Mesodermal cell (in vitro differentiated cells): ENCODE data around the gene EZH2.

ENCODE experiments used
- H3K27ac ChIP-seq: 2 replicates; pipeline ENCODE4 v1.7.0; 2013; ENCODE audit warnings: mild to moderate bottlenecking, low read depth, low read length, moderate library complexity; ENCODE audit not compliant: severe bottlenecking
- H3K36me3 ChIP-seq: 2 replicates; pipeline ENCODE4 v1.7.1; 2013; ENCODE audit warnings: mild to moderate bottlenecking, low read length, moderate library complexity; ENCODE audit not compliant: control insufficient read depth, insufficient read depth
- H3K4me1 ChIP-seq: one replicate; pipeline ENCODE4 v1.7.1; 2013; ENCODE audit warnings: mild to moderate bottlenecking, low read length; ENCODE audit not compliant: insufficient read depth, control insufficient read depth, poor library complexity, severe bottlenecking
- H3K4me3 ChIP-seq: 2 replicates; pipeline ENCODE4 v1.7.0; 2013; ENCODE audit warnings: low read length, control low read depth, mild to moderate bottlenecking; ENCODE audit not compliant: insufficient read depth, poor library complexity, severe bottlenecking; ENCODE audit errors: extremely low read depth
- H3K9me3 ChIP-seq: 2 replicates; pipeline ENCODE4 v1.7.1; 2013; ENCODE audit warnings: mild to moderate bottlenecking, low read length, moderate library complexity; ENCODE audit not compliant: control insufficient read depth
- WGBS, 2 experiments: methylation state at CpG; one replicate each; pipeline ENCODE4 v1.1.5; 2013; ENCODE audit warnings: missing lambda C conversion rate in 2 of 2; ENCODE audit not compliant: insufficient coverage in 2 of 2; 5-methylcytosine and 5-hydroxymethylcytosine counted together

EZH2 gene

GRCh38 chr7:148858489-148858888 lies 25.6 kb downstream of the EZH2 start:
- no peak overlapping the region for H3K4me3 ChIP-seq
- H3K36me3 ChIP-seq = no peaks in the 10 kb centered on the region
- peaks cover under 1% of the 10 kb centered on the region for H3K4me1 ChIP-seq
- H3K9me3 ChIP-seq = no peaks in the 10 kb centered on the region
- H3K27ac ChIP-seq = no peak overlapping the region
- 75 to 89% methylated on average over 1 of the region's 2 CpGs for WGBS, 2 experiments

GRCh38 chr7:148856891-148857290 lies 27.2 kb downstream of the EZH2 start:
- WGBS, 2 experiments = 83% methylated on average over 1 of the region's 5 CpGs; no CpG with 5 or more reads in 1 of the 2 experiments
- no peak overlapping the region for H3K27ac ChIP-seq
- no peak overlapping the region for H3K4me3 ChIP-seq
- H3K36me3 ChIP-seq = no peaks in the 10 kb centered on the region
- H3K4me1 ChIP-seq = no peaks in the 10 kb centered on the region
- H3K9me3 ChIP-seq = no peaks in the 10 kb centered on the region

- WGBS, 2 experiments = 100% methylated on average over 1 of the region's 2 CpGs; no CpG with 5 or more reads in 1 of the 2 experiments
- Histone ChIP-seq H3K4me1 (no peaks in the 10 kb centered on the region), H3K9me3 (no peaks in the 10 kb centered on the region), H3K36me3 (no peaks in the 10 kb centered on the region), H3K27ac (no peak overlapping the region), H3K4me3 (no peak overlapping the region)
Observed at GRCh38 chr7:148856578-148856881, 27.6 kb downstream of the EZH2 start.

- H3K36me3 ChIP-seq = no peaks in the 10 kb centered on the region
- H3K9me3 ChIP-seq = no peaks in the 10 kb centered on the region
- no peak overlapping the region for H3K27ac ChIP-seq
- H3K4me3 ChIP-seq = no peak overlapping the region
- no peaks in the 10 kb centered on the region for H3K4me1 ChIP-seq
- WGBS, 2 experiments = 89% methylated on average over 1 of the region's 1 CpG; no CpG with 5 or more reads in 1 of the 2 experiments
Observed at GRCh38 chr7:148854983-148855382, 29.1 kb downstream of the EZH2 start.

- Histone ChIP-seq H3K9me3 (no peaks in the 10 kb centered on the region), H3K4me3 (no peak overlapping the region), H3K36me3 (no peaks in the 10 kb centered on the region), H3K4me1 (peaks cover 16% of the 10 kb centered on the region), H3K27ac (no peak overlapping the region)
- WGBS, 2 experiments = 80 to 100% methylated on average over 1 of the region's 1 CpG
Observed at GRCh38 chr7:148852272-148852671, 31.8 kb downstream of the EZH2 start.

GRCh38 chr7:148850564-148850963 lies 33.5 kb downstream of the EZH2 start:
- Histone ChIP-seq H3K9me3 (no peaks in the 10 kb centered on the region), H3K27ac (no peak overlapping the region), H3K4me3 (no peak overlapping the region), H3K36me3 (no peaks in the 10 kb centered on the region), H3K4me1 (peaks cover 16% of the 10 kb centered on the region)
- no CpG with 5 or more reads among the region's 5 CpGs for WGBS, 2 experiments

GRCh38 chr7:148849393-148850098 lies 34.5 kb downstream of the EZH2 start:
- Histone ChIP-seq H3K4me3 (no peak overlapping the region), H3K4me1 (peaks cover 16% of the 10 kb centered on the region), H3K36me3 (peaks cover 3% of the 10 kb centered on the region), H3K27ac (no peak overlapping the region), H3K9me3 (no peaks in the 10 kb centered on the region)
- WGBS, 2 experiments = 93 to 94% methylated on average over 5 of the region's 7 CpGs

- Histone ChIP-seq H3K9me3 (no peaks in the 10 kb centered on the region), H3K4me1 (peaks cover 16% of the 10 kb centered on the region), H3K36me3 (peaks cover 7% of the 10 kb centered on the region), H3K27ac (no peak overlapping the region), H3K4me3 (no peak overlapping the region)
- 71 to 84% methylated on average over 6 to 7 of the region's 9 CpGs for WGBS, 2 experiments
Observed at GRCh38 chr7:148847815-148848734, 36.0 kb downstream of the EZH2 start.

- Histone ChIP-seq H3K27ac (no peak overlapping the region), H3K36me3 (peaks cover 37% of the 10 kb centered on the region), H3K9me3 (no peaks in the 10 kb centered on the region), H3K4me3 (no peak overlapping the region), H3K4me1 (no peaks in the 10 kb centered on the region)
- 100% methylated on average over 1 to 2 of the region's 2 CpGs for WGBS, 2 experiments
Observed at GRCh38 chr7:148838905-148839304, 45.2 kb downstream of the EZH2 start.

- 94 to 96% methylated on average over 4 of the region's 4 CpGs for WGBS, 2 experiments
- H3K4me3 ChIP-seq = no peak overlapping the region
- H3K4me1 ChIP-seq = no peaks in the 10 kb centered on the region
- H3K36me3 ChIP-seq = peaks cover 38% of the 10 kb centered on the region
- no peak overlapping the region for H3K27ac ChIP-seq
- no peaks in the 10 kb centered on the region for H3K9me3 ChIP-seq
Observed at GRCh38 chr7:148835854-148836253, 48.2 kb downstream of the EZH2 start.

GRCh38 chr7:148834605-148835004 lies 49.5 kb downstream of the EZH2 start:
- H3K4me3 ChIP-seq = no peak overlapping the region
- peaks cover 38% of the 10 kb centered on the region for H3K36me3 ChIP-seq
- H3K4me1 ChIP-seq = no peaks in the 10 kb centered on the region
- no peak overlapping the region for H3K27ac ChIP-seq
- WGBS, 2 experiments = no CpG with 5 or more reads among the region's 2 CpGs
- no peaks in the 10 kb centered on the region for H3K9me3 ChIP-seq
